Activated T-cell treated with anti-CD3 and anti-CD28 coated beads for 1 hour (primary cell): ENCODE results near the gene MFNG.

Source experiments
- DNase-seq: peaks from one replicate; pipeline ENCODE4 v3.0.0-alpha.2; 2020; ENCODE audit warnings: low read depth

Gene MFNG

DNA sequence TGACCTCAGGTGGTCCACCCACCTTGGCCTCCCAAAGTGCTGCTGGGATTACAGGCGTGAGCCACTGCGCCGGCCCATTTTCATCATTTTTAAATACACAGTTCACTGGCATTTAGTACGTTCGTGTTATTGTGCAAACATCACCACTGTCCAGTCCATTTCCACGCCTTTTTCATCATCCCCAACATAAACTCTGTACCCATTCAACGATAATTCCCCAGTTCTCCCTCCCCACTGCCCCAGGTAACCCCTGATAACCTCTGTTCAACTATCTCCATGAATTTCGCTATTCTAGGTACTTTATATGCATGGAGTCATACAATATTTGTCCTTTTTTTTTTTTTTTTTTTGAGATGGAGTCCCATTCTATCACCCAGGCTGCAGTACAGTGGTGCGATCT, 40.7 kb downstream of the MFNG start:
- DNase-seq, result no peak

DNA sequence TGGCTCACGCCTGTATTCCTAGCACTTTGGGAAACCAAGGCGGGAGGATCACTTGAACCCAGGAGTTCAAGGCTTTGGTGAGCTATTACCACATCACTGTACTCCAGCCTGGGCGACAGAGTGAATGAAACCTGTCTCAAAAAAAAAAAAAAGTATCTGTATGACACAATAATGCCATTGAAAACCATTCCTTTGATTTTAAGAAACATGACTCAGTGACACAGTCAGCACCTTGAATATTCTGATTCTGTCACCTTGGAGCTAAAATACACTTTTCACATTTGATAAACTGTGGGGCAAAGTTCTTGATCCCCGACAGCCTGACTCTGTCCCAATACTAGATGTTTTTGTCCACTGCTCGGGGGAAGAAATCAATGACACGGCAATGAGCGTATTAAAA, 42.2 kb downstream of the MFNG start:
- DNase-seq, result no peak

DNA sequence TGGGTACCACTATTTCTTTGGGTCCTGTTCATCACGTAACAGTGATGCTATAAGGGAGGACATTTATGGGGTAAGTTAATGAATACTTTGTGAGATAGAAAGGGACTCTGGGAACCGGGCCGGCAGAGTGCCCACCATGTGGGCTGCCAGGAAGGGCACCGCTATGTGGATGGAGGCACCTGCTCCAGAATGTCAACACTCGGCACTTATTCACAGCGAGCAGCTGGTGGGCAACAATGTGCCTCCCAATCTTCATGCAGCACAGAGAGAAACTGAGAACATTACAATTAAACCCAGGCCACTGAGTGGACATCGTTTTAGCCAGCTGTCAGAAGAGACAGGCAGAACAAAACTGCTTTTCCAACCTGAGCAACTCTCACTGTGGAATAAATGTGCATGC, 43.1 kb downstream of the MFNG start:
- DNase-seq, result no peak

DNA sequence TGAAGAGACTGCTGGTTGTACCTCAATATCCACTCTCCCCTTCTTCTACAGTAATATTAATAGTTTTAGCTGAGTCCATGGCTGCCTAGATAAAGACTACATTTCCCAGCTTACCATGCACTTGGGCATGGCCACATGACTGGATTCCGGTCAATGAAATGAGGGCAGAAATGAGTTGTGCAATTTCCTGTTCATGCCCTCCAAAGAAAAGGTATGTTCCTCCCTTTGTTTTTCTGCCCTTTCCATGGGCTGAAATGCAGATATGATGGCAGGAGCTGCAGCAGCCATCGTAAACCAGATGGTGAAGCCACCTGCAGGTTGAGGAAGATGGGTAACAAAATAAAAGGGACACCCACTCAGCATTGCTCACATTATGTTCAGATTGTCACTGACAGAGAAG, 43.6 kb downstream of the MFNG start:
- DNase-seq, result no peak

DNA sequence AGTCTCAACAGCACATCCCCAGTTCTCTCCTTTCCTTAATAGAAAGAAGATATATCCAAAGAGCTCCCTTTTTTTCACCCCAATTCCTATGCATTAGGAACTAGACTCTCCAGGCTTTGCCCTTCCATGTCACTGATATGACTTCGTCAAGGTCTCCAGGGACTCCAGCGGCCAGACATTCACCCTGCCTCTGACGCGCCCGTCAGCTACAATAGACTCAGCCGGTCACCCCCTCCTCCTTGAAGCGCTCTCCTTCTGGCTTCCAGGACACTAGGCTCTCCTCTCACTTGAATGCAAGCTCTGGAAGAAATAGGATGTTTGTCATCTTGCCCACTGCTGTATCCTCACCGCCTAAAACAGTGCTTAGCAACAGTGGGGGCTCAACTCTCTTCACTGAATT, 44.0 kb downstream of the MFNG start:
- DNase-seq, result no peak

DNA sequence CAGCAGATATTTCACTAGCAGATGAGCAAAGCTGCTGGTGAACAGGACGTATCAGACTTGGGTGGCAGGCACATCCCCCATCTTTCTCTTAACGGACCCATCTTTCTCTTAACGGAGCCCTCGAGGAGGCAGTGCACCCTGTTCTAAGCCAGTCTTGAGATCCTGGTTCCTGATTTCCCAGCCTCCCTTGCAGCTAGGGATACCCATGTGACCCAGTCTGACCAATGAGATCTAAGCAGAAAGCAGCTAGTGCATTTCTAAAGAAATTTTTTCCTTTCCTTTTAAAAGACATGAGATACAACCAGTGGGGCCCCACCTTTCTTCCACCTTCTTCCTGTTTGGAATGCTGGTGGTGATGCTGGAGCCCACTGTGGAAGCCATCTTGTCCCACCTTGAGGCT, 45.3 kb downstream of the MFNG start:
- no peak for DNase-seq

DNA sequence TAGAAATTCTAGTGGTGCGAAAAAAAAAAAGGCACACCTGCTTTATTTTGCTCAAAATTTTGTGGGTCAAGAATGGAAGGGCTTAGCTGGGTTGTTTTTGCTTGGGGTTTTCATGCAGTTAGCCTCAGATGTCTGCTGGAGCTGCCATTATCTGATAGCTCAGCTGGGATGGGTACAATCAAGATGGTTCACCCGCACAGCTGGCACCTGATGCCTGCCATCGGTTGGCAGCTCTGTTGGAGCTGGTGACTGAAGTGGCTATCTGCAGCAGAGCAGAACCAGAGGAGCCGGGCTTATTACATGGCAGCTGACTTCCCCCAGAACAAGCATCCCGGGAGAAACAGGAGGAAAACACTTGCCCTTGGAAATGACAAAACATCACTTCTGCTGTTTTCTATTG, 46.8 kb downstream of the MFNG start:
- DNase-seq, result no peak

DNA sequence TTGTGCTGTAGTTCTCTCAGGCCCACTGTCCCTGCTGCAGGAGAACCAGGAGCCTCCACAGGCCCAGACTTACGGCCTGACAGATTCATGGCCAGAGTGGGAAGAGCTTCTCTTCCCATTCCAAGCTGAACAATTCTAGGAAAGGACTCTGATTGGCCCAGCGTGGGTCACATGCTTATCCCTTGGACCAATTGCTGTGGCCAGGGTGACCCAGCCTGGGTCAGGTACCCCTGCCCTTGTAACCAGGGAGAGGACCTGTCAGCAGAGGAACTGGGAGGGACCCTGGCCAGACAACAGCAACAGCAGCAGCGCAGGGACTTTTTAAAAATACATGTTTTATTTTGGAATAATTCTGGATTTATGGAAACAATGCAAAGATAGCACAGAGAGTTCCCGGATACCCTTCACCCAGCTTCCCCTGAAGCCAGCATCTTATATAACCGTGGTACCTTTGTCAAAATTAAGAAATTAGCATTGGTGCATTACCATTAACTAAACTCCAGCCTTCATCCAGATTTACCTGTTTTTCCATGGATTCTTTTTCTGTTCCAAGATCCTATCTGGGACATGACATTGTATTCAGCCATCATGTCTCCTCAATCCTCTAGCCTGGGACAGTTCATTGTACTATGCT, 50.1 kb downstream of the MFNG start:
- no peak for DNase-seq

DNA sequence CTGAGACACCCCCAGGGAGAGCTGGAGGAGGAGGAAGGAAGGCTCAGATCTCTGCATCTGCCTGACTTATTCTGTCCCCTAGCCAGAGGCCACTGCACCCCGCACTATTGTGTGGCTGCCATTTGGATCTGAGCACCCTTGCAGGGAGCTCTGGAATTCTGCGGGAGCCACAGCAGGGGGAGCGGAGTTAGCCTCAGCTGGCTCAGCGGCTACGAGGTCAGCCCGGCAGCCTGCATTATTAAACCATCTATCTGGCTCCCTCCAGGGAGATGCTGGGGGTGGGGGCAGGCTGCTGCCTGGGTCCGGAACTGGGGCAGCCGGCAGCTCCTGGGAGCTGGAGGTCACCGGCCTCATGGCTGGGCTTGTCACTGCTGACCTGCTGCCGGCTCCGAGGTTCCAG, 52.4 kb downstream of the MFNG start:
- no peak for DNase-seq

DNA sequence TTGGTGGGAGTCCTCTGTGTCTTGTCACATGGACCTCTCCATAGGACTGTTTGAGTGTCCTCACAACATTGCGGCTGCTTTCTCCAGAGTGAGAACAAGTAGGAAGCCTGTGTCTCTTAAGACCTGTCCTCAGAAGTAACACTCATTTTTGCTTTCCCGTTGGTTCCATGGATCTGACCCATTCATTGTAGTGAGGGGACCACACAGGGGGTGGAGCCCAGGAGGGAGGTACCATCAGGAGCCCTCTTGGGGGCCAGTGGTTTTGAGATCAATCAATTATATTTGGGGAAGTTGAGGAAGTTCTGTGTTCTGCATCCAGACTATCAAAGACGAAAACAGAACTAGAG, 53.5 kb downstream of the MFNG start:
- no peak for DNase-seq

DNA sequence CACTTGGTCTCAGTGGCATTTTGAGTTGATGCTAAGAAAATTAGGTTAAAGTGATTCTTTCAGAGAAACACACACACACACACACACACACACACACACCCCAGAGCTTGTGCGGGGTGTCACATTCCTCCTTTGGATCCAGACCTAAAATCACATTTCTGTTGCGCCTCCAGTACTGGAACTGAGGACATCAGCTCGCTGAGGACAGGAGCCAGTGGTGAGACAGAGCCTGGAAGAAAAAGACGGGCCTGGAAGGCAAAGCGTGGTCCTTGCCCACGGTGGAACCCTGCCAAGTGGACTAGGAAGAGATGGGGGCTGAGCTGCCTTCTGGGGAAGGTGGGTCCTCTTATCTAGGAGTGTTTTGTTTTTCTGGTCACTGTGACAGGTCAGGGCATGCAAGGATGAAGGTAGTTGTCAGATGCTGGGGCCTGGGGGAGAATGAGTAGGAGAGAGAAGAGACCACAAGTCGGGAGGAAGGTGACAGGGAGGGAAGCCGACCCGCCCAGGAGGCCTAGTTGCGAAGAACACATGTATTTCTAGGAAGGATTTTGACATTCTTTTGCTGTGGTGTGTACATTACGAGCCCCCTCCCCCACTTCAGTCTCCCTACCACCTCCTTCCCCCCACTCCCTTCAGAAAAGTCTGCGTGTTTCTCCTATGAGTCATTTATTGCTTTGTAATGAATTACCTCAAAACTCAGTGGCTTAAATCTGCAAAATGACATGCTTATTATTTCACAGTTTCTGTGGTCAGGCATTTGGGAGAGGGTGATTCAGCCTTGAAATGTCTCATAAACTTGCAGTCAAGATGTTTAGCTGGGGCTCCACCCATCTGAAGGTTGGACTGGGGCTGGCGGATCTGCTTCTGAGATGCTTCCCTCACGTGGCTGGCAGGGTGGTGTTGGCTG, 54.1 kb downstream of the MFNG start:
- no peak for DNase-seq

DNA sequence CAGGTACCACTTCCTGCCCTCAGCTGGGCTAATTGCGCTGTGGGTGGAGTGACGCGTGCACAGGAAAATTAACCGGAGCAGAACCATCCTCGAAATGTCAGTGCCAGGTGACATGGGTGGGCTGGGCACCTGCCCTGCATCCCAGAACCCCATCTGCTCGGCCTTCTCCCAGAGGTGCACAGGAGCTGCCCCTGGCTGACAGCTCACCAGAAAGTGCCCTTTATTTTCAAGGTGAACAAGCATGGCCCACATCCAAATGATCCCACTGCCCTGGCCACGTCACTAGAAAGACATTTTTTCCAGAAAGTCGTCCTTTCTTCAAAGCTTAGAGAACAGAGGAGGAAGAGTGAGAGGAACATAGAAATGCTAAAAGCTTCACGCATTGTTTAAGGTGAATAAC, 54.8 kb downstream of the MFNG start:
- no peak for DNase-seq

DNA sequence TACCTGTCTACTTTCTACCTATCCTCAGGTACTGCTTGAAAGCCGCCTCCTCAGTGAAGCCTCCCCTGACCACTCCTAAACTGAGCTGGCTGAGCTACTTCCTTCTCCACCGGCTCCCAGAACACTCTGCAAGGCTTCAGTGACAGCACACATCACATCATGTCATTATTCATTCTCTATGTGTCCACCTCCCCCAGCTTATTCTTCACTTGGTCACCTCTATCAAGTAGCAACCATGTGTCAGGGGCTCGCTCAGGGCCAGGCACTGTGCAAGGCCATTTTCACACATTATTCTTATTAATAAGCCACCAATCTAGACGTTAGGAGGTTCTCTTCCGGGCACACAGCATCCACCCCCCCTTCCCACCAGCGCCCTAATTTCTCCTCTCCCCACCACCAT, 55.2 kb downstream of the MFNG start:
- DNase-seq, result no peak

DNA sequence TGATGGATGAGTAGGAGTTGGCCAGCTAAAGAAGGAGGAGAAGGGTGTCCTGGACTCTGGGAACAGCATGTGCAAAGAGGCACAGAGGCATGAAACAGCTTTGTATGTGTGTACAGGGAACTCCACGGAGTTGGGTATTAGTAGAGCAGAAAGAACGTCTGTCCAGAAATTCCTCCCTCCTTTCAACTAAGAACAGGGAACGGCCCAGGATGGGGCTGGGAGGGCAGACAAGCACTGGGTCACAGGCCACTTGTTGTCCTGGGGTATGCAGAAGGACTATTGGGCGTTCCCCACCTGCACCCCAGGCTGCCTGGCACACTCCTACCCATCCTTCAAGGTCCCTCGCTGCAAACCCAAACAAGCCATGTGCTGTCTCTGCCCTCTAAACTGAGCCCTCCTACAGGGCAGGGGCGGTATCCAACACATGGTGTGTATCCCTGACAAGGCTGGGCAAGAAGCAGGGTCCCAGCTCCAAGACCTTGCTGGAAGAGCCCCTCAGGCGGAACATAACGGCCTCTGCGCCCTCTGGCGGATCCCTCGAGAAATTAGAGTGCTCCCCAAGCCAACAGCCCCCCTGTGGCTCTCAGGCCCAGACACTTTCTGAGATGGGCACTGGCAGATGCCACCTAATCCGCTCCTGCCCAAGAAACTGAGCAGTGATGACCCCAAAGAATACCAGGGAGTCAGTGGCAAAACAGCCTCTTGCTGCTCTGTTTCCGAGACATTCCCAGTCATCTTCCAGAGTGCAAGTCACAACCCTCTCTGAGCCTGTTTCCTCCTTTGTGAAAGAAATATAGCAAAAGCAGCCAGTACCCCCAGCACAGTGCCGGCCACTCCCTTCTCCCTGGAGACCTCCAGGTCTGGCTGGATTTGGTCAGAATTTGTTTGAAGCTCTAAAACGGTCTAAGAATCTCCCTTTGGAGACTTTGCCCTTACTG, 57.3 kb downstream of the MFNG start:
- peak; percentile 51 for DNase-seq

DNA sequence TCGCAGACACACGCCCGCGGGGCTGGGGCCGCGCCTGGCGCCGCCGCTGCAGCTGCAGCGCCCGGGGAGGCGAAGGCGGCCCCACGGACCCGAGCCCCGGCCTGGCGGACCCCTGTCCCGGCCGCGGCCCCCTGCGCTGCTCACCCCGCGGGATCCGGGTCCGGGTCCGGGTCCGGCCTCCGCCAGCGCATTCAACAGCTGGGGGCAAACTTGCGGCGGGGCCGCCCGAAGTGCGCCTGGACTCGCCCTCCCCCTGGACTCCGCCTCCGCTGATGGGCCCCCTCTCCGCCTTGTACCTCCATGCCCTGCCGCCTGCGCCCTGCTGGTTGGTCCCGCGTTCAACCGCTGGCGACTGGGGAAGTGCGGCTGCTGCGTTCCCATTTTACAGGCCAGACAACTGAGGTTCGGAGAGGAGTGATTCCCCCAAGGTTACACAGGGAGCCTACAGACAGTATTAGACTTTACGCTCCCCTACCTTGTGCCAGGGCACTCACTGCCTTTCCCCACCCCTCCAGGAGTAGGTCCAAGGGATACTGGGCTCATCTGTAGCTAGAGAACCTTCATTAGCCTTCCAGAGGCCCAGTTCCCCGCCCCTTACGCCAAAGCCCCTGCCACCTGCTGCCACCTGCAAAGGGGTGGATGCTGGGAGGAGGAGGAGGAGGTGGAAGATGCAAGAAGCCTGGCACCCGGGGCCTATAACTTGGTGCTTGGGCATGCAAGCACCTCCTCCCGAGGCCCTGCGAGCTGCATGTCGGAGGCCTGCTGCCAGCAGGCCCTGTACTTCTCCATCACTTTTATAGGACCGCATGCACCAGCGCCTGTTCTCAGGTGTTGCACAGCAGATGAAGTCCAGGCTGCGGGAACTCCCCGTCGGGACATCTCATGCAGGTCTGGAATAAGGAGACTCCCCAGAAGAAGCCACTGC, 58.2 kb downstream of the MFNG start:
- DNase-seq, result no peak

DNA sequence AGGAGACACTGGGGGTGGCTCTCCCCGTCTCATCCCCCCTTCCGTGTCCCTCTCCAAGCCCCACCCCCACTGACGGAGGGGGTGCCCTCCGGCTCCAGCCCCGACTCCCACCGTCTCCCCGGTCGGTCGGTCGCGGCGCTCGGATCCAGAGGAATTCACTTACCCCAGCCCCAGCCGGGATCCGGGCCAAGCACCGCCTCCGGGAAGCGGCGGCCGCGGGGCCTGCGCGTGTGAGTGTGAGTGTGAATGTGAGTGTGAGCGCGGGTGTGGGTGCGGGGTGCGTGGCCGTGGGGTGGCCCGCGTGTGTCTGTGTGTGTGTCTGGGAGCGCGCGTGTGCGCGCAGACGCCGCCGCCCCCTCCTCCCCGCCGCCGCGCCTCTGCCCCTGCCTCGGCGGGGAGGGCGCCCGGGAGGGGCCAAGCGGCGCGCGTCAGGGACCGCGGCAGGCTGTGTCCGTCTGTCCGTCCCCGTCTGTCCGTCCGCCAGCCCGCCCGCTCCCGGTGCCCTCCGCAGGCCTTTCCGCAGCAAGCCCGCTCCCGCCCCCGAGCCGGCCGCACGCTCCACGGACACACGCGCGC, 59.0 kb downstream of the MFNG start, which contains the start of gene ELFN2:
Gene ELFN2, minus strand, starts transcription at position 345 of the 576 bp plus-strand sequence. CDS start 51,945 bp downstream, outside the sequence.
- DNase-seq, result no peak

DNA sequence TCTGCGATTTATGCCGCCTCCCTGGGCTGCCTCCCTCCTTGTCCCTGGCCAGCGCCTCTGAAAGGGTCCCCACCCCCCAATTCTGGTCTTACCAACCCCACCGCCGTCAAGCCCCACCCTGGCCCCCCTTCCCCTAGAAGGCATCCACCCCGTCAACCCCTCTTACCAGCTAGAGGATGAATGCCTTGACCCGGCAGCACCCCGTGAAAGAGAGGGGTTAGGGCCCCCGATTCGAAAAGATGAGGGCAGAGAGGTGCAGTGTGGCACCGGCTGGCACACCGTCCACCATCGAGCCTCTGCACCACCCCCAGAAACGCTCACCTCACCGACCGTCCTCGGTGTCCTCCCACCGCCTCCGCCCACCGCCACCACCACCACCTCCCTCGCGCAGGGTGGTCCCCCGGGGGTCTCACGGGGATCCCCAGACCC, 59.5 kb downstream of the MFNG start:
- no peak for DNase-seq

DNA sequence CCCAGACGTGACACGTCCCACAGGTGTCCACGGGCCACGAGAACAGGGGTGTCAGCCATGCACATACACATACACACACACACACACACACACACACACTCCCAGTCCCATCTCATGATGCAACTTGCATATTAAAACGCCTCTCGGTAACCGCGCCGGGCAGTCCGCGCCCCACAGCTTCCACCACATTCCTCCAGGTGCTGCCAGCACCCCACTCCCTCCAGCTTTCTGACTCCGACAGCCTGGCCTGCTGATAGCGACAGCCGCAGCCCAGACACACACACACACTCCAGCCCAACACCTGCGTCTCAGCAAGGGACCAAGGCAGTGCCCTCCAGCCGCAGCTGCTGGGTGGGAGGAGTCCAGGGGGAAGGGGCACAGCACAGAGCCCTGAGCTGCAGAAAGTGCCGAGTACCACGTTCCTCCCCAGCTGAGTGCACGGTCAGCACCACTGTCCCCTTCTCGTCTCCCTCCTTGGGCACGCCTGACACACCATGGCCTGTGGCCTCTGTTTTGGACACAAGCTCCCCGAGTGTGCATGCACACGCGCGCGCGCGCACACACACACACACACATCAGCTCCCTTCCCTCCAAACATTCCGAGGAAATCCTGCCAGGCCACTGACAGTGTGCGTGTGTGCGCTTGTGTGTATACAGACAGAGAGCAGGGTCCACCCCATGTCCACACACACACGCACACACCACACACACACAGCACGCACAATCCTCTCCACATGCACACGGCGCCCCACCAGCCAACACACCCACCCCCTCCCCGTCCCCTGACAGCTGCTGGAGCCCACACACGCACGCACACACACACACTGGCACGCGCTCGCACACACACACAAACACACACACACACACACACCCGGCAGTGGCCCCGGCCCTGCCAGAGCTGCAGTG, 60.1 kb downstream of the MFNG start:
- DNase-seq, result no peak

DNA sequence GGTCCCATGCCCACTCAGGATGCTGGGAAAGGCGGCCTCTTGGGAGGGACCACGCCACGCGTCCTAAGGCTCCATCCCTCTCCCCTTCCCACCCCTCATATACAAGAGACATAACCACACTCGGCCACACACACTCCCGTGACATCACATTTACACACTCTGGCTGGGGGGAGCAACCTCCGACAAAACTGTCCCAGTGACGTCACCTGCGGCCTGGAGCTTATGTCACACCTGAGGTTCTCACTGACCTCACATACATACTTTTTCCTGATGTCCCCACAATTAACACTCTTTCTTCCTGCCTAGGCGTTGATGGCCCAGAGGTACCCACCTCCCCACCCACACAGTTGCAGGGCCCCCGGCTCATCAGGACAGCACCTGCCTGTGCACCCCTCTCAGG, 60.8 kb downstream of the MFNG start:
- no peak for DNase-seq

DNA sequence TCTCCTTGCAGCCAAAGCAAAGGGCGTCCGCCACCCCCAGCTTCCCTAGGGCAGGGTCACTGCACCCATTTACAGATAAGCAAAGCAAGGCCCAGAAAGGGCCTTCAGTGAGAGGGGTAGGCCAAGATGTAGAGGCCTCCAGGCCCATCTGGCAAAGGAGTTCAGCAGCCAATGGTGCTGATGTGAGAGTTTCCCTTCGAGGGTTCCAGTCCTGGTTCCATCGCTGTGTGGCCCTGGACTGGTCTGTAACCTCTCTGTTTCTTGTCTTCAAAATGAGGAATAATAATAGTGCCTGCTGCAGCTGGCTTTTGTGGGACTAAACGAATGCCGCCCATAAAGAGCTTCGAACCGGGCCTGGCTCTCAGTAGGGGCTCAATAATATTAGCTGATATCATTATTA, 62.9 kb downstream of the MFNG start:
- DNase-seq, result no peak
